Tibial nerve (tissue), 4 donors: ENCODE measurements around the gene SCGB3A1.

ENCODE experiments used
- CTCF ChIP-seq, 5 experiments: fragments of 200-600 bp in 3 of 5; fragments of 450-650 bp in 2 of 5; sonication (generic) in 3 of 5; IDR thresholded peaks; one replicate each; pipeline ENCODE4 v1.5.1; 2016 to 2019; ENCODE audit warnings: antibody characterized with exemption in 5 of 5, mild to moderate bottlenecking in 3 of 5, moderate library complexity in 2 of 5
- EP300 ChIP-seq, 2 donors: sonication (generic); formaldehyde crosslinking; IDR thresholded peaks; one replicate each; pipeline ENCODE4 v1.6.1; 2017; ENCODE audit warnings: antibody characterized with exemption in 2 of 2, mild to moderate bottlenecking in 1 of 2
- POLR2A ChIP-seq, 2 donors: fragments of 450-650 bp; IDR thresholded peaks; one replicate each; pipeline ENCODE4 v1.6.1; 2017; ENCODE audit warnings: antibody characterized with exemption in 2 of 2, mild to moderate bottlenecking in 2 of 2, moderate library complexity in 2 of 2

DNA sequence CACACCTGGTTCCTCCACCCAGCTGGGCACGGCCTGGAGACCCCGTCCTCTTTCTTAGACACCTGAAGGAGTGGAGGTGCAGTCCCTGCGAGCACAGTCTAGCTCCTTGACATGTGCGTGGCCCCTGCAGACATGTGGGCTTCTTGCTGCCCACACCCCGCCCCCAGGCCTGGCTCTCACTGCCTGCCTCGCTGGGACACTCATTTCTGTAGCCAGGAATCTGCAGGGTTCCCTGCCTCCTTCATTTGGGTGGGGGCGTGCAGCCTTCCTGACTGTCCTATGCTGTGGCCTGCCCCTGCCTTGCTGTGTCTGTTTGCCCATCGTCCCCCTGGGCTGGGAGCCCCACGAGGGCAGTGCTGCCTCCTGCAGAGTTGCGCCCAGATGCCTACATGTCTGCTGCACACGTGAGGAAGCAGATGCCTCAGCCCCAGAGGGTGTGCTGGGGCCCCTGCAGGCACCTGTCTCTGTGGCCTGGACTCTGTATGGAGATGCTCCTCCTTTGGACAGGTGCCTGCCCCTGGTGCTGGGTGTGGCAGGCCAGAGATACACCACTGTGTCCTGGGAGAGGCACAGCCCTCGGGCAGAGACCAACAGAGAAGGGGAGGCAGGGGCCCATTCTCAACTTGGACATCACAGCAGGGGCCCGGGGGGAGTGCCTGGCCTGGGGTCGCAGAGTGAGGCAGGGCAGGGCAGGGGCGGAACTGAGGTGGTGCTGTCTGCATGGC lies 35.5 kb upstream of the SCGB3A1 start:
- TF ChIP-seq CTCF (IDR thresholded peaks at IDR 0.05): no peak
- TF ChIP-seq POLR2A (IDR thresholded peaks at IDR 0.05): no peak
- no peak for TF ChIP-seq EP300 (IDR thresholded peaks at IDR 0.05)
